Measurements from ENCODE around the gene RALGAPA2. TPM values are rescaled to one million over a fixed set of nuclear protein-coding genes. Genes with fewer than 3 reads are reported as not detected.

The RALGAPA2 gene
- total and polyA plus RNA-seq, 2 experiments from 2014 or later: 14.5 to 35.5 TPM

GRCh38 chr20:20495729-20496503 is 216.5 kb downstream of the RALGAPA2 start:
- Histone ChIP-seq H3K27ac (no peak overlapping the region), H3K9me3 (ENCODE audit: low read depth) (no peaks in the 10 kb centered on the region), H3K4me1 (ENCODE audit: low read depth) (no peaks in the 10 kb centered on the region), H3K27me3 (no peaks in the 10 kb centered on the region), H3K36me3 (no peaks in the 10 kb centered on the region), H3K4me3 (no peak overlapping the region)
- DNase-seq (ENCODE audit: low read depth in 1 of 2, low spot score in 1 of 2): no peak
- no peak for TF ChIP-seq CTCF (IDR thresholded peaks at IDR 0.05; ENCODE audit: low read depth, low read length)

GRCh38 chr20:20493701-20494100 is 218.7 kb downstream of the RALGAPA2 start:
- Histone ChIP-seq H3K9me3 (ENCODE audit: low read depth) (no peaks in the 10 kb centered on the region), H3K27me3 (no peaks in the 10 kb centered on the region), H3K36me3 (no peaks in the 10 kb centered on the region), H3K4me3 (no peak overlapping the region), H3K4me1 (ENCODE audit: low read depth) (no peaks in the 10 kb centered on the region), H3K27ac (no peak overlapping the region)
- no peak for TF ChIP-seq CTCF (IDR thresholded peaks at IDR 0.05; ENCODE audit: low read depth, low read length)
- no peak for DNase-seq (ENCODE audit: low read depth in 1 of 2, low spot score in 1 of 2)

GRCh38 chr20:20492521-20493332 is 219.7 kb downstream of the RALGAPA2 start:
- H3K27me3 ChIP-seq: no peaks in the 10 kb centered on the region
- TF ChIP-seq CTCF (IDR thresholded peaks at IDR 0.05; ENCODE audit: low read depth, low read length): no peak
- H3K4me1 ChIP-seq (ENCODE audit: low read depth): no peaks in the 10 kb centered on the region
- no peaks in the 10 kb centered on the region for H3K9me3 ChIP-seq (ENCODE audit: low read depth)
- no peak overlapping the region for H3K27ac ChIP-seq
- H3K4me3 ChIP-seq: no peak overlapping the region
- H3K36me3 ChIP-seq: no peaks in the 10 kb centered on the region
- DNase-seq (ENCODE audit: low read depth in 1 of 2, low spot score in 1 of 2): peak in 1 of 2 donors; percentile 22

- no peak overlapping the region for H3K4me3 ChIP-seq
- no peak overlapping the region for H3K27ac ChIP-seq
- H3K9me3 ChIP-seq (ENCODE audit: low read depth): no peaks in the 10 kb centered on the region
- H3K4me1 ChIP-seq (ENCODE audit: low read depth): no peaks in the 10 kb centered on the region
- no peaks in the 10 kb centered on the region for H3K27me3 ChIP-seq
- no peak for TF ChIP-seq CTCF (IDR thresholded peaks at IDR 0.05; ENCODE audit: low read depth, low read length)
- DNase-seq (ENCODE audit: low read depth in 1 of 2, low spot score in 1 of 2): no peak
- no peaks in the 10 kb centered on the region for H3K36me3 ChIP-seq
These were observed 220.6 kb downstream of the RALGAPA2 start for GRCh38 chr20:20491784-20492264.

DNA sequence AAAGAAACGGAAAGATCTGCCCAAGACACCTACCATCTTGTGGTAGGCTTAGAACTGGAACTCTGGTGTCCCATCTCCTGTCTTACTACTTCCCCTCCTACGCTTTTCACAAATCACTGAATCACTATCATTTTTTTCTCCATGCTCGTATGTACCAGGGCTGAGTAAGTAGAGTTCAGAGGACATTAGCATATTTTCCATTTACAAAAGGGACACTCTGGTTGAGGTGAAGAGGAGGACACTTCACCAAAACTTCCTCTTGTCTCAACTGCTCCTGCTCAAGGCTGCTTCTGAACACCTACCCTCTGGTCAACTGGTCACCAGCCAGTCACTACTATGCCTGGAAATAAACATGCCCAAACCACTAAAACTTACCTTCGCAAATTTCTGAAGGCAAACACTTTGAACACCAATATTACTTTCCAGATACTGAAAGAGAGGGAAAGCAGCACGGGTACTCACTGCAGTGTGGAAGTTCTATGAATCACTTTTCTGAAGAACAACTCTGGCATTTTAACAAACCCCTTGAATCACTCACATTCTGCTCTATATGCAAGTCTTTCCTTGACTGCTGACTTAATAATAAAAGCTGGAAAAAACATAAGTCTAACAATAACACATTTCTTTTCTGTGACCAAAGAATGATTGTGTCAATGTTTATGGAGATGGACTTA is 221.2 kb downstream of the RALGAPA2 start:
- H3K4me1 ChIP-seq (ENCODE audit: low read depth): no peaks in the 10 kb centered on the region
- no peak overlapping the region for H3K27ac ChIP-seq
- peak in 1 of 2 donors; percentile 19 for DNase-seq (ENCODE audit: low read depth in 1 of 2, low spot score in 1 of 2)
- no peak for TF ChIP-seq CTCF (IDR thresholded peaks at IDR 0.05; ENCODE audit: low read depth, low read length)
- no peak overlapping the region for H3K4me3 ChIP-seq
- no peaks in the 10 kb centered on the region for H3K36me3 ChIP-seq
- no peaks in the 10 kb centered on the region for H3K9me3 ChIP-seq (ENCODE audit: low read depth)
- no peaks in the 10 kb centered on the region for H3K27me3 ChIP-seq
